GM13976 (cell line): Measurements from ENCODE around the gene FAAP20.

ENCODE experiments used
- DNase-seq: peaks from one replicate; pipeline ENCODE4 v3.0.0; 2012; ENCODE audit warnings: low spot score
- CTCF ChIP-seq: IDR thresholded peaks from 2 replicates; pipeline ENCODE4 v1.5.1; 2012; ENCODE audit warnings: borderline replicate concordance, mild to moderate bottlenecking; ENCODE audit not compliant: insufficient read depth; ENCODE audit errors: extremely low read depth, missing control alignments, control extremely low read depth
- in situ Hi-C: fragments of 300-500 bp; cut with MboI; formaldehyde crosslinking; loops from one replicate; pipeline ENCODE4 v1.12.0; 2022; ENCODE audit warnings: low sequenced_read_pairs, mixed read lengths, inconsistent platforms; ENCODE audit not compliant: unreplicated experiment

FAAP20 gene

GRCh38 chr1:2229911-2230731, 35.5 kb upstream of the FAAP20 start:
- in situ Hi-C loops: no loop called here
- DNase-seq: no peak
- no peak for TF ChIP-seq CTCF

- TF ChIP-seq CTCF: no peak
- DNase-seq: peak; percentile 69
- in situ Hi-C loops: no loop called here
Measured at GRCh38 chr1:2229037-2229864, 34.7 kb upstream of the FAAP20 start.

GRCh38 chr1:2228694-2229036, 34.1 kb upstream of the FAAP20 start:
- no peak for TF ChIP-seq CTCF
- in situ Hi-C loops: no loop called here
- no peak for DNase-seq

GRCh38 chr1:2228157-2228594, 33.6 kb upstream of the FAAP20 start, which contains the start of gene SKI:
SKI (plus strand) TSS chr1:2228319; CDS start chr1:2228767, 448 bp downstream.
- in situ Hi-C loops: no loop called here
- DNase-seq: no peak
- TF ChIP-seq CTCF: no peak

GRCh38 chr1:2227346-2228156, 33.0 kb upstream of the FAAP20 start:
- in situ Hi-C loops: no loop called here
- peak; percentile 9 for TF ChIP-seq CTCF
- peak; percentile 100 for DNase-seq
